Panc1 (cell line): ENCODE results near the gene TTYH2. TPM values are rescaled to one million over a fixed set of nuclear protein-coding genes. Genes with fewer than 3 reads are reported as not detected.

Experiments used
- ATAC-seq: fragments of 200-7000 bp; cut with Tn5 transposase; 2 replicates; pipeline ENCODE4 v1.9.1; 2020; ENCODE audit warnings: mild to moderate bottlenecking, moderate library complexity
- BruUV-seq: library from RNA; stranded (reverse); fragments of 400-500 nt; replicated peaks from 2 replicates; lab custom pipeline; 2021; lab: Mats Ljungman, UMichigan
- CTCF ChIA-PET: fragments of 300-600 bp; sonication (Branson Sonifier 250); formaldehyde crosslinking; loops from one replicate; lab custom pipeline; 2022; ENCODE audit warnings: antibody characterized with exemption; lab: Charles Lee
- POLR2A ChIA-PET: fragments of 300-600 bp; sonication (Branson Sonifier 250); formaldehyde crosslinking; loops from one replicate; lab custom pipeline; 2022; ENCODE audit warnings: antibody characterized with exemption; lab: Charles Lee
- DNase-seq: peaks from one replicate; pipeline ENCODE4 v3.0.0-alpha.2; 2010; ENCODE audit warnings: low read depth, low spot score
- H3K27ac ChIP-seq: 2 replicates; pipeline ENCODE4 v1.5.1; 2011; ENCODE audit warnings: mild to moderate bottlenecking, low read length, inconsistent platforms
- H3K27me3 ChIP-seq: fragments of 200-500 bp; sonication (Bioruptor generic); 2 replicates; pipeline ENCODE4 v1.6.0; 2014; ENCODE audit warnings: low read length, inconsistent platforms; ENCODE audit not compliant: control insufficient read depth, insufficient read depth
- H3K36me3 ChIP-seq: fragments of 200-500 bp; sonication (Bioruptor generic); 2 replicates; pipeline ENCODE4 v1.5.1; 2014; ENCODE audit warnings: inconsistent platforms, mild to moderate bottlenecking, low read length, moderate library complexity; ENCODE audit not compliant: control insufficient read depth, insufficient read depth
- H3K4me1 ChIP-seq: 2 replicates; pipeline ENCODE4 v1.5.1; 2011; ENCODE audit warnings: inconsistent platforms, mild to moderate bottlenecking, low read length, moderate library complexity; ENCODE audit not compliant: control insufficient read depth, insufficient read depth
- H3K4me3 ChIP-seq, 2 experiments: 2 replicates each; pipeline ENCODE4 v1.5.1; 2011 to 2012; ENCODE audit warnings: low read depth in 2 of 2, low read length in 2 of 2, mild to moderate bottlenecking in 2 of 2, inconsistent platforms in 1 of 2, moderate library complexity in 1 of 2
- H3K9me3 ChIP-seq: fragments of 200-500 bp; sonication (Bioruptor generic); 2 replicates; pipeline ENCODE4 v1.5.1; 2014; ENCODE audit warnings: low read depth, mild to moderate bottlenecking, inconsistent platforms, low read length, moderate library complexity; ENCODE audit not compliant: control insufficient read depth, insufficient read depth
- CTCF ChIP-seq: fragments of 450-650 bp; IDR thresholded peaks from 2 replicates; pipeline ENCODE4 v1.5.1; 2017; ENCODE audit warnings: mild to moderate bottlenecking
- POLR2AphosphoS5 ChIP-seq: IDR thresholded peaks from 2 replicates; pipeline ENCODE4 v1.6.1; 2012; ENCODE audit warnings: mild to moderate bottlenecking, low read depth, low read length, moderate library complexity
- SIN3A ChIP-seq: IDR thresholded peaks from 2 replicates; pipeline ENCODE4 v1.6.1; 2012; ENCODE audit warnings: low read depth, mild to moderate bottlenecking, low read length, moderate library complexity, borderline replicate concordance; ENCODE audit not compliant: insufficient read depth
- TCF7L2 ChIP-seq: IDR thresholded peaks from 2 replicates; pipeline ENCODE4 v1.6.1; 2011; ENCODE audit warnings: mild to moderate bottlenecking, low read depth, low read length, inconsistent platforms
- in situ Hi-C: cut with HindIII; loops from 2 replicates; pipeline ENCODE4 v1.10.0; 2016; ENCODE audit warnings: low sequenced_read_pairs, low pct_unique_long_range_greater_than_20kb
- intact Hi-C: fragments of 100-400 bp; cut with micrococcal nuclease; formaldehyde crosslinking; loops from one replicate; pipeline ENCODE4 v1.10.0; 2022; ENCODE audit not compliant: unreplicated experiment
- total RNA-seq: library from RNA; stranded (reverse); gene quantifications from one replicate; pipeline ENCODE4 v1.2.1, GENCODE V29; 2021; ENCODE audit not compliant: unreplicated experiment
- TF ChIP-seq, protein P1 (sequence below), 2 experiments: IDR thresholded peaks; 2 replicates each; pipeline ENCODE4 v1.6.1; 2011 to 2012; ENCODE audit warnings: low read depth in 2 of 2, control low read depth in 1 of 2, low read length in 1 of 2, mild to moderate bottlenecking in 1 of 2, moderate library complexity in 1 of 2; ENCODE audit not compliant: insufficient read depth in 1 of 2

Gene TTYH2
- total RNA-seq, 1 experiment from 2014 or later: 8.3 TPM

- peak overlapping the region; percentile 52 for H3K27ac ChIP-seq
- peaks cover 58% of the 10 kb centered on the region for H3K4me1 ChIP-seq
- ChIA-PET POLR2A (no interaction called here), CTCF (no interaction called here)
- BruUV-seq: no TSS peak
- no peaks in the 10 kb centered on the region for H3K9me3 ChIP-seq
- no peaks in the 10 kb centered on the region for H3K27me3 ChIP-seq
- no peak overlapping the region for H3K4me3 ChIP-seq
- intact Hi-C loops (loop anchor here (1.0 kb wide), 1 partner anchor 86 kb away; no protein-coding TSS in a partner anchor), in situ Hi-C loops (no loop called here)
- DNase-seq (no peak), ATAC-seq (peak; percentile 63)
- TF ChIP-seq TCF7L2: no peak
- TF ChIP-seq CTCF: peak; percentile 99
- peak; percentile 93 for TF ChIP-seq POLR2AphosphoS5
- TF ChIP-seq, protein P1, sequence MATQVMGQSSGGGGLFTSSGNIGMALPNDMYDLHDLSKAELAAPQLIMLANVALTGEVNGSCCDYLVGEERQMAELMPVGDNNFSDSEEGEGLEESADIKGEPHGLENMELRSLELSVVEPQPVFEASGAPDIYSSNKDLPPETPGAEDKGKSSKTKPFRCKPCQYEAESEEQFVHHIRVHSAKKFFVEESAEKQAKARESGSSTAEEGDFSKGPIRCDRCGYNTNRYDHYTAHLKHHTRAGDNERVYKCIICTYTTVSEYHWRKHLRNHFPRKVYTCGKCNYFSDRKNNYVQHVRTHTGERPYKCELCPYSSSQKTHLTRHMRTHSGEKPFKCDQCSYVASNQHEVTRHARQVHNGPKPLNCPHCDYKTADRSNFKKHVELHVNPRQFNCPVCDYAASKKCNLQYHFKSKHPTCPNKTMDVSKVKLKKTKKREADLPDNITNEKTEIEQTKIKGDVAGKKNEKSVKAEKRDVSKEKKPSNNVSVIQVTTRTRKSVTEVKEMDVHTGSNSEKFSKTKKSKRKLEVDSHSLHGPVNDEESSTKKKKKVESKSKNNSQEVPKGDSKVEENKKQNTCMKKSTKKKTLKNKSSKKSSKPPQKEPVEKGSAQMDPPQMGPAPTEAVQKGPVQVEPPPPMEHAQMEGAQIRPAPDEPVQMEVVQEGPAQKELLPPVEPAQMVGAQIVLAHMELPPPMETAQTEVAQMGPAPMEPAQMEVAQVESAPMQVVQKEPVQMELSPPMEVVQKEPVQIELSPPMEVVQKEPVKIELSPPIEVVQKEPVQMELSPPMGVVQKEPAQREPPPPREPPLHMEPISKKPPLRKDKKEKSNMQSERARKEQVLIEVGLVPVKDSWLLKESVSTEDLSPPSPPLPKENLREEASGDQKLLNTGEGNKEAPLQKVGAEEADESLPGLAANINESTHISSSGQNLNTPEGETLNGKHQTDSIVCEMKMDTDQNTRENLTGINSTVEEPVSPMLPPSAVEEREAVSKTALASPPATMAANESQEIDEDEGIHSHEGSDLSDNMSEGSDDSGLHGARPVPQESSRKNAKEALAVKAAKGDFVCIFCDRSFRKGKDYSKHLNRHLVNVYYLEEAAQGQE (IDR thresholded peaks at IDR 0.05; ENCODE audit: insufficient read depth in 1 of 2, low read depth in 2 of 2, low read length in 1 of 2): no peak
- 0 out of 2 replicates have a peak, but pooled peaks have one; percentile 38 for TF ChIP-seq SIN3A
- peaks cover 12% of the 10 kb centered on the region; the same call in 1 of the 2 replicates for H3K36me3 ChIP-seq
Observed at GRCh38 chr17:74210191-74211140, 2.9 kb upstream of the TTYH2 start.

DNA sequence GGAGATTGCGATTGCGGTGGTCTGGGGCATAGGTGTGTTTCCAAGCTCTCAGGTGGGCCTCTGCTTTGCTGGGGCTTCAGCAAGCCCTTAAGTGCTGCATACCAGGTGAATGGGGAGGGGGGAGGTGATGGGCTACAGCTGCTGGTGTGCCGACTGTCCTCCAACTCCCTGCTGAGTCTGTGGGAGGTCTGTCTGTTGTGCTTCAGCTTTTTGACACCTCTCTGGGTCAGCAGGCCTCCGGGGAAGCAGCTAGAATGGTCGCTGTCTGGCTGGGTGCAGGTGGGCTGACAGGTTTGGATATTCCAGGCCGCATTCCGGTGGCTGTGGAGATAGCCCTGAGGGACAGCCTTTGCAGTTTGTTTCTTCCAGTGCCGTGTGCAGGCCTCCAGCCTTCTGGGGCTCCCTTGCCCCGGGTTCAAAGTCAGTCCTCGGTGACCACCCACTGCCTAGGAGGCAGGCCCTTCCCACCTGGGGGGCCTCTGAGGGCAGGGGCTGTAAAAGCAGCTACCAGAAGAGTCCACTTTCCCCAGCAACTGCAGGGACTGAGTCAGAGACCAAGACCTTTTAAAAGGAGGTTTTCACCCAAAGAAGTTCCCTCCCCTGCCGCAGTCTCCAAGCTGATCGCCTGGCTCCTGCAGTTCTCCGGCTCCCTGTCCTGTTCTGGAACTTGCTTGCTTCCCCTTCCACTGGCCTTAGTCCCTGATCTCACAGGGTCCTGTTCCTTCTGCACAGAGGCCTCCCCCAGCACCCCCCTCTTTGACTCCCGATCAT lies 2.0 kb upstream of the TTYH2 start:
- no peaks in the 10 kb centered on the region for H3K27me3 ChIP-seq
- in situ Hi-C loops: no loop called here
- H3K27ac ChIP-seq: peak overlapping the region; percentile 8; the same call in 1 of the 2 replicates
- H3K4me3 ChIP-seq: no peak overlapping the region
- peak; percentile 19 for ATAC-seq
- intact Hi-C loops: no loop called here
- H3K9me3 ChIP-seq: no peaks in the 10 kb centered on the region
- POLR2A ChIA-PET: no interaction called here
- CTCF ChIA-PET: no interaction called here
- BruUV-seq: no TSS peak
- DNase-seq: no peak
- peaks cover 6% of the 10 kb centered on the region; the same call in 1 of the 2 replicates for H3K36me3 ChIP-seq
- TF ChIP-seq TCF7L2 (no peak), SIN3A (no peak), CTCF (no peak), POLR2AphosphoS5 (no peak; the same call in none of the 2 replicates)
- TF ChIP-seq, protein P1 (IDR thresholded peaks at IDR 0.05; ENCODE audit: insufficient read depth in 1 of 2, low read depth in 2 of 2, low read length in 1 of 2): no peak
- peaks cover 52% of the 10 kb centered on the region for H3K4me1 ChIP-seq
